Upper lobe of right lung (tissue), 1 donor: ENCODE data around the gene XYLB. TPM values are rescaled to one million over a fixed set of nuclear protein-coding genes. Genes with fewer than 3 reads are reported as not detected.
A peak's percentile ranks its signal among the peaks of the same experiment; 100 is the strongest.

Experiments
- ATAC-seq: fragments of 200-7000 bp; cut with Tn5 transposase; one replicate; pipeline ENCODE4 v1.9.1; 2020; ENCODE audit warnings: mild to moderate bottlenecking, moderate library complexity
- DNase-seq: peaks from one replicate; pipeline ENCODE4 v3.0.0-alpha.2; 2020
- H3K27ac ChIP-seq: fragments of 200-600 bp; one replicate; pipeline ENCODE4 v1.8.0; 2022
- H3K27me3 ChIP-seq: fragments of 200-600 bp; one replicate; pipeline ENCODE4 v1.8.0; 2022; ENCODE audit warnings: mild to moderate bottlenecking
- H3K36me3 ChIP-seq: fragments of 200-600 bp; one replicate; pipeline ENCODE4 v1.8.0; 2022
- H3K4me1 ChIP-seq: fragments of 200-600 bp; one replicate; pipeline ENCODE4 v1.8.0; 2022
- H3K4me3 ChIP-seq: fragments of 200-600 bp; one replicate; pipeline ENCODE4 v1.8.0; 2022; ENCODE audit warnings: mild to moderate bottlenecking
- H3K9me3 ChIP-seq: fragments of 200-600 bp; one replicate; pipeline ENCODE4 v1.8.0; 2022
- intact Hi-C: fragments of 100-400 bp; cut with DNase I; formaldehyde crosslinking; loops from one replicate; pipeline ENCODE4 v1.11.0; 2022
- total RNA-seq: library from RNA; stranded (reverse); fragmentation: NEBNext Ultra II Directional; extraction: Animal tissue kit (Norgen Biotek cat#: 25700); gene quantifications from one replicate; pipeline ENCODE4 v1.2.1, GENCODE V29; 2021
- TF ChIP-seq, protein P1 (sequence below): fragments of 200-600 bp; IDR thresholded peaks from one replicate; pipeline ENCODE4 v1.8.0; 2022; ENCODE audit warnings: antibody characterized with exemption
- donor health status: DM: no; HTN: yes; CAD: no; lungs with severe emphysema.

XYLB gene
- total RNA-seq, 1 donor from 2014 or later = 3.1 TPM

GRCh38 chr3:38308456-38308855, 38.1 kb upstream of the XYLB start:
- Histone ChIP-seq H3K4me3 (no peak overlapping the region), H3K4me1 (no peaks in the 10 kb centered on the region), H3K27me3 (no peaks in the 10 kb centered on the region), H3K36me3 (no peaks in the 10 kb centered on the region), H3K9me3 (no peaks in the 10 kb centered on the region), H3K27ac (no peak overlapping the region)
- TF ChIP-seq, protein P1, sequence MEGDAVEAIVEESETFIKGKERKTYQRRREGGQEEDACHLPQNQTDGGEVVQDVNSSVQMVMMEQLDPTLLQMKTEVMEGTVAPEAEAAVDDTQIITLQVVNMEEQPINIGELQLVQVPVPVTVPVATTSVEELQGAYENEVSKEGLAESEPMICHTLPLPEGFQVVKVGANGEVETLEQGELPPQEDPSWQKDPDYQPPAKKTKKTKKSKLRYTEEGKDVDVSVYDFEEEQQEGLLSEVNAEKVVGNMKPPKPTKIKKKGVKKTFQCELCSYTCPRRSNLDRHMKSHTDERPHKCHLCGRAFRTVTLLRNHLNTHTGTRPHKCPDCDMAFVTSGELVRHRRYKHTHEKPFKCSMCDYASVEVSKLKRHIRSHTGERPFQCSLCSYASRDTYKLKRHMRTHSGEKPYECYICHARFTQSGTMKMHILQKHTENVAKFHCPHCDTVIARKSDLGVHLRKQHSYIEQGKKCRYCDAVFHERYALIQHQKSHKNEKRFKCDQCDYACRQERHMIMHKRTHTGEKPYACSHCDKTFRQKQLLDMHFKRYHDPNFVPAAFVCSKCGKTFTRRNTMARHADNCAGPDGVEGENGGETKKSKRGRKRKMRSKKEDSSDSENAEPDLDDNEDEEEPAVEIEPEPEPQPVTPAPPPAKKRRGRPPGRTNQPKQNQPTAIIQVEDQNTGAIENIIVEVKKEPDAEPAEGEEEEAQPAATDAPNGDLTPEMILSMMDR = no peak
- DNase-seq (no peak), ATAC-seq (no peak)
- intact Hi-C loops = no loop called here

GRCh38 chr3:38311476-38311875, 35.1 kb upstream of the XYLB start:
- H3K36me3 ChIP-seq = no peaks in the 10 kb centered on the region
- H3K9me3 ChIP-seq = no peaks in the 10 kb centered on the region
- no peak for DNase-seq
- TF ChIP-seq, protein P1 = no peak
- intact Hi-C loops = no loop called here
- ATAC-seq = peak; percentile 38
- no peaks in the 10 kb centered on the region for H3K27me3 ChIP-seq
- H3K4me1 ChIP-seq = no peaks in the 10 kb centered on the region
- H3K4me3 ChIP-seq = no peak overlapping the region
- no peak overlapping the region for H3K27ac ChIP-seq

DNA sequence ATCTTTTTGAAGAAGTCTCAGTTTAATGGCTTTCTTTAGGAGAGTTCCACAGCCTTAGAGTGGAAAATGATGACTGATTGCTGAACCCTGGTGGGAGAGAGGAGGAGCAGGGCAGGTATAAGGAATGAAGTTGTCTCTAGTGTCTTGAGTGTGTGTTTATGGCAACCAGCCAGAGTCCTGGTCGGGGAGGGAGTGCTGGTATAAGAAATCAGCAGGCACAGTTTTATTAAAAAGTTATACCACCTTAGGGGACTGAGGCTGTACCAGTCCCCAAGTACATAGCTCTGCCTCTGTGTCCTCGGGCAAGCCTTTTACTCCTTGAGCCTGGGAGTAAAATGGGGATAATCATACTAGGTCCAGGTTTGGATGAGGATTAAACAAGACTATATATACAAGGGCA, 34.6 kb upstream of the XYLB start:
- no peak for ATAC-seq
- H3K27ac ChIP-seq = no peak overlapping the region
- H3K27me3 ChIP-seq = no peaks in the 10 kb centered on the region
- no peak for DNase-seq
- no peaks in the 10 kb centered on the region for H3K4me1 ChIP-seq
- no peaks in the 10 kb centered on the region for H3K36me3 ChIP-seq
- TF ChIP-seq, protein P1 = no peak
- H3K9me3 ChIP-seq = no peaks in the 10 kb centered on the region
- intact Hi-C loops = no loop called here
- H3K4me3 ChIP-seq = no peak overlapping the region

GRCh38 chr3:38312356-38312755, 34.2 kb upstream of the XYLB start:
- no peaks in the 10 kb centered on the region for H3K9me3 ChIP-seq
- no peak overlapping the region for H3K4me3 ChIP-seq
- no peak overlapping the region for H3K27ac ChIP-seq
- no peak for DNase-seq
- intact Hi-C loops = no loop called here
- H3K36me3 ChIP-seq = no peaks in the 10 kb centered on the region
- no peaks in the 10 kb centered on the region for H3K4me1 ChIP-seq
- ATAC-seq = no peak
- TF ChIP-seq, protein P1 = no peak
- H3K27me3 ChIP-seq = no peaks in the 10 kb centered on the region

DNA sequence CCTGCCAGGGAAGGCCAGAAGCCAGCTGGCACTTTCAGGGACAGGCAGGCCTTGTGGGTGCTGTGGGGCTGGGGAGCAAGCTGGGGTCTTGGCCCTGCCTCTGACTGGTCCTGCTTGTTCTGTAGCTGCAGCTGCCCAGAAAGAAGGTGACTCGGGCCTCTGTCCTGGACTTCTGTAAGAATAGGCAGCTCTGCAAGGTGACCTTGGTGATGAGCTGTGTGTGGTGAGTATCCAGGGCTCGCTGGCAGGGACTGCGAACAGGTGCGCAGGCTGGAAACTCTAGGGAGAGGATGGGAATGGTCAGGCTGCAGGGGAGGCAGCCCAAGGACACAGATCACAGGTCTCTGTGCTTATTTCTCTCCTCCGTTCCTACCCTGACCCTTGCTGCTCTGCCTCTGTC, 33.3 kb upstream of the XYLB start:
- ATAC-seq (no peak), DNase-seq (no peak)
- intact Hi-C loops = no loop called here
- no peaks in the 10 kb centered on the region for H3K36me3 ChIP-seq
- H3K27ac ChIP-seq = no peak overlapping the region
- no peaks in the 10 kb centered on the region for H3K27me3 ChIP-seq
- H3K4me3 ChIP-seq = no peak overlapping the region
- no peaks in the 10 kb centered on the region for H3K9me3 ChIP-seq
- TF ChIP-seq, protein P1 = no peak
- H3K4me1 ChIP-seq = no peaks in the 10 kb centered on the region

GRCh38 chr3:38313695-38314094, 32.9 kb upstream of the XYLB start:
- ATAC-seq (no peak), DNase-seq (no peak)
- H3K4me3 ChIP-seq = no peak overlapping the region
- no peaks in the 10 kb centered on the region for H3K9me3 ChIP-seq
- TF ChIP-seq, protein P1 = no peak
- no peaks in the 10 kb centered on the region for H3K4me1 ChIP-seq
- no peaks in the 10 kb centered on the region for H3K36me3 ChIP-seq
- intact Hi-C loops = no loop called here
- H3K27me3 ChIP-seq = no peaks in the 10 kb centered on the region
- H3K27ac ChIP-seq = no peak overlapping the region
